HFFc6 (cell line): Measurements from ENCODE around the gene STRA6. TPM values are rescaled to one million over a fixed set of nuclear protein-coding genes. Genes with fewer than 3 reads are reported as not detected.

Experiments used
- DNase-seq: peaks from one replicate; pipeline ENCODE4 v3.0.0-alpha.2; 2018
- H3K27ac Mint-ChIP-seq: 2 replicates; pipeline ENCODE4 v1.8.0; 2020; ENCODE audit warnings: mild to moderate bottlenecking, mixed read lengths
- H3K27me3 Mint-ChIP-seq: 2 replicates; pipeline ENCODE4 v1.8.0; 2021; ENCODE audit warnings: mild to moderate bottlenecking, moderate library complexity, mixed read lengths; ENCODE audit not compliant: insufficient read depth
- H3K36me3 Mint-ChIP-seq: 2 replicates; pipeline ENCODE4 v1.8.0; 2021; ENCODE audit warnings: low read depth, mixed read lengths
- H3K4me1 Mint-ChIP-seq: 2 replicates; pipeline ENCODE4 v1.8.0; 2020; ENCODE audit warnings: low read depth, mixed read lengths
- H3K4me3 Mint-ChIP-seq: 2 replicates; pipeline ENCODE4 v1.8.0; 2020; ENCODE audit warnings: mild to moderate bottlenecking, moderate library complexity, mixed read lengths
- H3K9me3 Mint-ChIP-seq: 2 replicates; pipeline ENCODE4 v1.8.0; 2020; ENCODE audit warnings: mild to moderate bottlenecking, mixed read lengths
- CTCF ChIP-seq: fragments of 200-600 bp; sonication (generic); IDR thresholded peaks from 2 replicates; pipeline ENCODE4 v1.5.0; 2021; ENCODE audit warnings: antibody characterized with exemption, mild to moderate bottlenecking
- total RNA-seq, 6 experiments: library from RNA; stranded (reverse); fragmentation: NEBNext Ultra II Directional; extraction: Animal tissue kit (Norgen Biotek cat#: 25700); gene quantifications; 2 replicates in 1 of 6; 3 replicates in 5 of 6; pipeline ENCODE4 v1.2.3, GENCODE V29; 2021

The STRA6 gene
- total RNA-seq, 6 experiments from 2014 or later = 2.2 to 3.2 (median 2.6) TPM

GRCh38 chr15:74130849-74131627 is 71.5 kb downstream of the STRA6 start:
- Mint-ChIP-seq H3K4me3 (no peak overlapping the region), H3K27me3 (peaks cover 56% of the 10 kb centered on the region), H3K27ac (no peak overlapping the region)

GRCh38 chr15:74130155-74130848 is 72.3 kb downstream of the STRA6 start, which contains the start of gene ISLR2:
Gene ISLR2 (plus strand): TSS chr15:74130586. CDS start chr15:74132755, 2,169 bp downstream.
- peaks cover 20% of the 10 kb centered on the region for H3K4me1 Mint-ChIP-seq
- peak within 1 kb of the TSS; percentile 42; the same call in 1 of the 2 replicates for H3K4me3 Mint-ChIP-seq
- H3K36me3 Mint-ChIP-seq = no peaks in the 10 kb centered on the region
- DNase-seq = no peak
- peaks cover 58% of the 10 kb centered on the region for H3K27me3 Mint-ChIP-seq
- TF ChIP-seq CTCF = no peak
- peaks cover 3% of the 10 kb centered on the region; the same call in 1 of the 2 replicates for H3K9me3 Mint-ChIP-seq
- no peak within 1 kb of the TSS for H3K27ac Mint-ChIP-seq

More at GRCh38 chr15:74130849-74131627, 71.5 kb downstream of the STRA6 start:
- TF ChIP-seq CTCF = no peak
- DNase-seq = no peak
- Mint-ChIP-seq H3K4me1 (peaks cover 20% of the 10 kb centered on the region), H3K36me3 (no peaks in the 10 kb centered on the region), H3K9me3 (peaks cover 3% of the 10 kb centered on the region; the same call in 1 of the 2 replicates)

- no peak overlapping the region for H3K27ac Mint-ChIP-seq
- DNase-seq = no peak
- no peaks in the 10 kb centered on the region for H3K36me3 Mint-ChIP-seq
- H3K4me1 Mint-ChIP-seq = peaks cover 20% of the 10 kb centered on the region
- H3K27me3 Mint-ChIP-seq = peaks cover 59% of the 10 kb centered on the region
- no peak for TF ChIP-seq CTCF
- peak overlapping the region; percentile 42; the same call in 1 of the 2 replicates for H3K4me3 Mint-ChIP-seq
- peaks cover 3% of the 10 kb centered on the region; the same call in 1 of the 2 replicates for H3K9me3 Mint-ChIP-seq
These were observed 72.9 kb downstream of the STRA6 start for GRCh38 chr15:74129586-74130154.

Other genes starting within 250 kb of the STRA6 start
- gene STOML1, start 210.5 kb downstream of the STRA6 start, total RNA-seq = 10 to 100 TPM; 21.4 to 30.6 (median 24.7) TPM
- 10 to 100 TPM; 45.2 to 51.8 (median 47.5) TPM for gene PML, start 208.1 kb downstream of the STRA6 start, total RNA-seq
- not detected for gene GOLGA6A, start 120.2 kb downstream of the STRA6 start, total RNA-seq
- under 1 TPM in 1 of 6 experiments, not detected in 5; 0.07 TPM for gene ISLR2, start 72.2 kb downstream of the STRA6 start, total RNA-seq
- gene ISLR, start 29.1 kb downstream of the STRA6 start, total RNA-seq = 1 to 10 TPM; 1.7 to 6.3 (median 1.9) TPM
- under 1 TPM in 1 of 6 experiments, not detected in 5; 0.30 TPM for gene CCDC33, start 33.5 kb upstream of the STRA6 start, total RNA-seq
- gene CYP11A1, start 164.9 kb upstream of the STRA6 start, total RNA-seq = under 1 TPM in 4 of 6 experiments, not detected in 2; 0.12 to 0.17 (median 0.14) TPM
- 100 to 1,000 TPM; 115 to 196 (median 129) TPM for gene SEMA7A, start 231.2 kb upstream of the STRA6 start, total RNA-seq